DMS53 (cell line): Measurements from ENCODE around the gene NFE2L2.
"Not testable (repeated sequence)": the region's sequence is repeated elsewhere in the genome, so short reads cannot be mapped to it uniquely, and the experiment has no call there.

Source experiments
- DNase-seq: peaks from one replicate; lab custom pipeline; 2025; lab: John Stamatoyannopoulos, UW

The NFE2L2 gene

DNA sequence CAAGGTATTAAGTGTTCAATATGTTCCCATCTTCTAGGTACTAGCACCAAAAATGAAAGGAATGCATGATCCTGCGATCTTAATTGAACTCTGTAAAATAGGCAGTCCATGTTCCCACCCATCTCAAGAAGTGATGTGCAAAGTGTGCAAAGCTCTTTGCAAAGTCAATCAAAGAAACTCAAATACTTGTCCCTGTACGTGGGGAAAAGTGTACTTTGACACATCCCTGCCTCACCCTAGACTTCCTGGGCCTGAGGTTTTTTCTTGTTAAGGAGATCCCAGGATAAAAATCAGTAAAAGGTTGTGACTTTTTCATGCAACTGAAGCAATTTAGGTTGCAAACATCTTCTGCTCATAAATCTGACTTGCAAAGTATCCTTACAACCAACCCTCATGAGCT, 26.6 kb downstream of the NFE2L2 start:
- no peak for DNase-seq

GRCh38 chr2:177235855-177236437, 28.6 kb downstream of the NFE2L2 start:
- no peak for DNase-seq

GRCh38 chr2:177234267-177234666, 30.3 kb downstream of the NFE2L2 start:
- DNase-seq = no peak

DNA sequence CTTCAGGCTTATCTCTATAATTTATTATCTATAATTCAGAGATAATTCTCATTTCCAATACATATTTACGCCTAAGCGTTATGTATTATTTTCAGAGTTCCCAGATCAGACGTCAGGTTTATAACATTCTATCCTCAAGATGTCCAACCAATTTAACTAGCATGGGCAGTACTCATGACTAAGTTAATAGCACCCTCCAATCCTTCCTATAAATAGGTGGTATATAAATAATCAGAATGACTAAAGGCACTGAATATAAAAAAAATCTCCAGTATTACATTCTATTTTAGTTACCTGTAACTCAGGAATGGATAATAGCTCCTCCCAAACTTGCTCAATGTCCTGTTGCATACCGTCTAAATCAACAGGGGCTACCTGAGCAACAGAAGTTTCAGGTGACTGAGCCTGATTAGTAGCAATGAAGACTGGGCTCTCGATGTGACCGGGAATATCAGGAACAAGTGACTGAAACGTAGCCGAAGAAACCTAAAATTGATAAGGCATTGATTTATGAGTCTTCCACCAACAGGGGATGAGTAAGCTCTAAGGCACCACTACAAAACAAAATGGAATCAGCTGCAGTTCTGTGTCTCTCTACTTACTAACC, 32.3 kb downstream of the NFE2L2 start:
- DNase-seq = no peak

GRCh38 chr2:177231270-177231669, 33.3 kb downstream of the NFE2L2 start:
- no peak for DNase-seq

- peak; percentile 57 for DNase-seq
Observed at GRCh38 chr2:177229442-177230242, 34.9 kb downstream of the NFE2L2 start.

DNA sequence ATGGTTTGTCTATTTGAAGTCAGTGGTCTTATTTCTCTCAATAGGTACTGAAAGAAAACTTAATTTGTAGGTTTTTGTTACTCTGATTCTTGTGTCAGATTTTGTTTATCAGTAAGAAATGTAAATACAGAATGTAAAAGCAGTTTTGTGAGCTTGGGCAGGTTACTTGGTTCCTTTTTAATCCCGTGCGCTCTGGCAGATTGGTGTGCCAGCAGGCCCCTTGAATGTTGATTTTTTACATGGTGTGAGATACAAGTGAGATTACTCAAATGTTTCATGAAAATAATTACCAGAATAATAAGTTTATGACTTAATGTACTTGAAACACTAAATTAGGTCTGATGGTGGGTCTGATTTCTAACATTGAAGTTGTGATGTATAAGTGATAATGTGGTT, 38.6 kb downstream of the NFE2L2 start:
- peak; percentile 30 for DNase-seq

DNA sequence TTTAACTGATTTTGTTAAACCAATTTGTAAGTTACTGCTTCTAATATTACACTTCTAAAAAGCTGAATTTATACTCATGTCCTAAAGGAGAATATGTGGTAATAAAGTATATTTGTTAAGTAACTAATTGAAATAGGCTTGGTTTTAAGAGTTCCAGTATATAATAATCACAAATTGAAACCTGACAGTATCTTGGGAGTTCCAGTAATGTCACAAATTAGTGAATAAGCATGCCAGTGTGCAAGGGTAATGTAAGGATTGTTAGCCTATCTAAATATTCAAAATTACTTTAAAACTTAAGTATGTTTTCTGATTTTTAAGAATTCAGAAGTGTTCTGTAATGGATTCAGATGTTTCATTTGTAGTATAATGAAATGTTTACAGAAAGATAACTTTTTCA, 41.1 kb downstream of the NFE2L2 start:
- not testable (repeated sequence) for DNase-seq

GRCh38 chr2:177221970-177222369, 42.6 kb downstream of the NFE2L2 start:
- DNase-seq = no peak

GRCh38 chr2:177221534-177221933, 43.0 kb downstream of the NFE2L2 start:
- peak; percentile 23 for DNase-seq

GRCh38 chr2:177219787-177220186, 44.7 kb downstream of the NFE2L2 start:
- not testable (repeated sequence) for DNase-seq

DNA sequence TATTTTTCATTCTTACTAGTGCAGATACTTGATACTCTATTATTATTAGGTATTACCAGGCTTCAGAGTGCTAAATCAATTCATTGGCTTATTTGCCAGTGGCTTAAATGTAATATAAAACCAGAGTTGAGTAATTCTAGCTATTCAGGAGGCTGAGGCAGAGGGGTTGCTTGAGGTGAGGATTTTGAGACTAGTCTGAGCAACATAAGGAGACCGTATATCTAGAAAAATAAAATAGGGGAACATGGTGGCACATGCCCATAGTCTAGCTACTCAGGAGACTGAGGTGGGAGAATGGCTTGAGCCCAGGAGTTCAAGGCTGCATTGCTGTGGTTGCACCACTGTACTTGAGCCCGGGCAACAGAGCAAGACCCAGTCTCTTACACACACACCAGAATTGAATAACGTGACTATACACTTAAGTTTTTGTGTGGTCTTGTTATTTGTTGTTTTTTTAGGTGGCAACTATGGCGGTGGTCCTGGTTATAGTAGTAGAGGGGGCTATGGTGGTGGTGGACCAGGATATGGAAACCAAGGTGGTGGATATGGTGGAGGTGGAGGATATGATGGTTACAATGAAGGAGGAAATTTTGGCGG, 47.2 kb downstream of the NFE2L2 start:
- peak; percentile 21 for DNase-seq

- DNase-seq = peak; percentile 98
Observed at GRCh38 chr2:177212891-177213856, 51.4 kb downstream of the NFE2L2 start.

- peak; percentile 100 for DNase-seq
Observed at GRCh38 chr2:177212106-177212890, 52.2 kb downstream of the NFE2L2 start, which contains the start of gene HNRNPA3. HNRNPA3 (plus strand) TSS chr2:177212794; CDS start chr2:177212800, 6 bp downstream.

- no peak for DNase-seq
Observed at GRCh38 chr2:177211576-177212105, 52.9 kb downstream of the NFE2L2 start.

- peak; percentile 66 for DNase-seq
Observed at GRCh38 chr2:177211169-177211568, 53.4 kb downstream of the NFE2L2 start.

DNA sequence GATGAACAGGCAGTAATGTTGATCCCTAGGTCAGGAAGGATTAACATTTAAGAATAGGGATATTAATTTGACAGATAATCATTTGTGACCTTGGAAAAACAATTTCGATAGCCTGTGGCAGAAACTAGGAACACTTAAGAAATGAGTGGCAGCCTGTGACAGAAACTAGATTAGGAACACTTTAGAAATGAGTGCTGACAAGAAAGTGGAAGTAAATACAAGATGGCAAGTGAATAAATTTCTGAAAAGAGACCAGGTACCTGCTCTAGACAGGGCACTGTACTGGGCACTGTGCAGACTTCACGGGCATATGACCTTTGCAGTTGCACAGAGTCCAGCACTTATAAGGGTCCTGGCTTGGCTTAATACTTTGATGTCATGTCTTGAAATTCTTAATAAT, 57.4 kb downstream of the NFE2L2 start:
- no peak for DNase-seq

DNA sequence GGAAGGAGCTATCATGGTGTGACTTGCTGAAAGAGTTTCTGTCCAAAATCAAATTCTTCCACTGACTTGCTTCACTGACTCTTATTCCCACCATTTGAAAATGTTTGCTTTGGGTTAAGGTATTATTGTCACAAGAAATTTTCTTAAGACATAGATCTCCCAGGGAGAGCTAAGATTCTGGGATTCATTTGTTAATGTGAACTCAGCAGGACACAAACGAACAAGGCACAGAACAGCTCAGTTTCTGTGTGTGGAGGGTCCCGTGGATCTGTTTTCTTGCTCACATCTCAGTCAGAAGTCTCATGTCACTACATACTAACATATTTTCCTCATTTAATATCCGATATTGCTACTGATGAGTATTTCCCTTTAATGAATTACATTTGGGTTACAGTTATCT, 60.1 kb downstream of the NFE2L2 start:
- no peak for DNase-seq

- DNase-seq = peak; percentile 57
Observed at GRCh38 chr2:177201919-177202346, 62.6 kb downstream of the NFE2L2 start.

DNA sequence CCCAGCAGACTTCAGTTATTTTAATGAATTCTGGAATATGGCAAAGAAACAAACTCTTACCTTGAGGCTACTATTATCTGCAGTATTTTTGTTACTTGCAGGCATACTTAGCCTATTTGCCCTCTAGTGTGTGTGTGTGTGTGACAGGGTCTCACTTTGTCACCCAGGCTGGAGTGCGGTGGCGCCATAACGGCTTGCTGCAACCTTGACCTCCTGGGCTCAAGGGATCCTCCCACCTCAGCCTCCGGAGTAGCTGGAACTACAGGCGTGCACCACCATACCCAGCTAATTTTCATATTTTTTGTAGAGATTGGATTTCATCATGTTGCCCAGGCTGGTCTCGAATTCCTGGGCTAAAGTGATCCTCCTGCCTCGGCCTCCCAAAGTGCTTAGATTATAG, 64.1 kb downstream of the NFE2L2 start:
- not testable (repeated sequence) for DNase-seq
